Measurements from ENCODE around the gene SMARCC1.

SMARCC1 gene

GRCh38 chr3:47701388-47701787 lies 80.3 kb downstream of the SMARCC1 start:
- no peak for DNase-seq (ENCODE audit: low read depth)

DNA sequence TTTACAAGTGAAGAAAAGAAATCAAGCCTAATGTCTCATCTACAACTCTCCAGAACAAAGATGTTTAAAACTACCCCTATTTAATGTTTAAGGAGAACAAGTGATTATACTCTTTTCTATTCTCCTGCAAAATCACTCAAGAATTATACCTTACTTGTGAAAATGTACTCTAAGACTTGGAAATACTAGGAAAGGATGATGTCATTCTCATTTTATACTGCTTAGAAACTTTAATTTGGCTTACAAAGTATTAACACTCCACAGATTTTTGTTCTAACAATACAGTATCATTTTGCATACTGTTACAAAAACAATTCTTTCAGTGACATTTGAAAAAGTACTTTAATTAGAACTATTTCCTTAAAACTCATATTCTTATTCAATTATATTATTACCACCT lies 89.5 kb downstream of the SMARCC1 start:
- no peak for DNase-seq (ENCODE audit: low read depth)

GRCh38 chr3:47688488-47688887 lies 93.2 kb downstream of the SMARCC1 start:
- no peak for DNase-seq (ENCODE audit: low read depth)

- DNase-seq (ENCODE audit: low read depth) = no peak
Measured at GRCh38 chr3:47685037-47685436, 96.7 kb downstream of the SMARCC1 start.

GRCh38 chr3:47681016-47681415 lies 100.7 kb downstream of the SMARCC1 start:
- no peak for DNase-seq (ENCODE audit: low read depth)

- DNase-seq (ENCODE audit: low read depth) = no peak
Measured at GRCh38 chr3:47678446-47679338, 103.0 kb downstream of the SMARCC1 start.

DNA sequence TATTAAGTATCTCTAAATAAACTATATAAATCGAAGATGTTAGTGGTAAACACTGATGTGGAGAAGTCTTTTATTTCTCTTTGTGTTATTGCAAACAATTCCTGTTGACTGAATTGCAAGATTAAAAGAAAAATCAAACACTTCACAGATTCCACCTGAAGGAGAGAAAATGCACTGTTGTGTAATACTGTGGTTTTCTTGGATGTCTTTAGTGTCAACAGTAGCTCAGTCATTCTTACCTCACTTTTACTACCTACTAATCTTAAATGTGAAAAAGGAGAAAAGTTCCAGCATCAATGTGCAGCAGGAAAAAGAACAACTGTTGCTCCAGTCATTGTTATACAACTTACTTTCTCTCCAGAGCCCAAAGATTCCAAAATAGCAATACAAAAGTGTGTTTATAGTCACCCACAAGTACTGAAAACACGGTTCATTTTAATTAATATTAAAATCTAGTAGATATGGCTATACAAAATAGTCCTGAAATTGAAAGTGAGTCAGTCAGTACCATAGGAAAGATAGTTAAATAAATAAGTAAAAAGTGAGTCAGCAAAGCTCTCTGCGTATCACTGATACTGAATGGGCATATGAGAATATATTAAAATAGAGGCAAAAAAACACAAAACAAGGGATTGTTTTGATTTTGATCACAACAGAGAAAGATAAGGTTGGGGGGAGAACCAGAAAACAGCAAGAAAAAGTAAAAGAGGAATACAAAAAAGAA lies 112.5 kb downstream of the SMARCC1 start:
- DNase-seq (ENCODE audit: low read depth) = no peak

DNA sequence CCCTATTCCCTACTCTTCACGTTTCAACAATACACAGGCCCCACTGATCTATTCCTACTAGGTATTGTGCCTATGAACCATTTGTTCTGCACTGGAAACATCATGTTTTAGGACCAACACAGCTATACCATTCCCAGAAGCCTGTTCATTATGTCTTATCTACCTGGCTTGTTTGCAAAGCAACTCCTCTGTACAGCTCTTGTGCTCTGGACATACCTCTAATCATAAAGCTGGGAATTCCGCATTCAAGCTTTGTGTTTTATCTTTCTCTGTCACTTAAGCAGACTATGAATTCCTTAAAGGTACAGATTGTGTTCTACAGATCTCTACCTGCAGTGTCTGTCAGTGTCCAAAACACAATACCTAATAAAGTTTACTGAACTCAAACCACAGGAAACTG lies 115.6 kb downstream of the SMARCC1 start:
- DNase-seq (ENCODE audit: low read depth) = no peak

GRCh38 chr3:47664519-47664918 lies 117.2 kb downstream of the SMARCC1 start:
- no peak for DNase-seq (ENCODE audit: low read depth)

- no peak for DNase-seq (ENCODE audit: low read depth)
Measured at GRCh38 chr3:47663630-47664240, 118.0 kb downstream of the SMARCC1 start.

DNA sequence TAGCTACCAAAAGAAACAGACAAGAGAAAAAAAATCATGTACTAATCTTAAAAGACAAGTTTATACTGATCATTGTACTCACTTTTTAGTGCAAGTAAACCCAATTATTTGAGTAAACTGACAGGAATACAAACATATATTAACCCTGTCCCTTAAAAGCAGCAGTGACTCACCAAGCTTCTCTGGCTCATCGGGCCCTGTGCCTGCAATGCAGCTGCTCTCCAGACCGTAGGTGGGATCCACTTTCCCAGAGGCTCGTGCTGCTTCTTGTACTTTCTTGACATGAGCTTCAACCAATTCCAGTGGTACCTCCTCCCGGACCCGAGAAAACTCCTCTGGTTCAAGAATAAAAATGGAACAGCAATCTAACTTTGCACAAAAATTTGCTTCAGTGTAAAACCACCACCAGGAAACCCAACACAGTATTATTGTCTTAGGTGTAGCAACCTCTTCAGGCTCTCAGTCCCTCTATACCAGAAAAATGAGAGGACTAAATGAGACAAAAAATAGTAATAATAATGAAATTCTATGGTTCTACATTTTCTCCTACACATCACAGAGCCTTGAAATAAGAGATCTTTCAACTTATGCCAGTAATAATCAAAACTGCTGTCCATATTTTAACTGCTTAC lies 120.5 kb downstream of the SMARCC1 start:
- no peak for DNase-seq (ENCODE audit: low read depth)

DNA sequence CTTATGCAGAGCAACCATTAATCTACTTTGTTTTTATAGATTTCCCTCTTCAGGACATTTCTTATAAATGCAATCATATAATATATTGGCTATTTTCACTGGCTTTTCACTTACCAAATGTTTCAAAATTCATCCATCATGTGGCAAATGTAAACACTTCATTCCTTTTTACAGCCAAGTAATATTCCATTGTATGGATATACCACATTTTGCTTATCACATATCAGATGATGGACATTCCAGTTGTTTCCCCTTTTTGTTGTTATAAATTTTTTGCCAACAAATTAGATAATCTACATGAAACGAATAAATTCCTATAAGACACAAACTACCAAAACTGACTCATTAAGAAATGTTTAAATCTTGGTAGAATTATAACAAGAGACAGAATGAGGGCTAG lies 123.2 kb downstream of the SMARCC1 start:
- DNase-seq (ENCODE audit: low read depth) = no peak

DNA sequence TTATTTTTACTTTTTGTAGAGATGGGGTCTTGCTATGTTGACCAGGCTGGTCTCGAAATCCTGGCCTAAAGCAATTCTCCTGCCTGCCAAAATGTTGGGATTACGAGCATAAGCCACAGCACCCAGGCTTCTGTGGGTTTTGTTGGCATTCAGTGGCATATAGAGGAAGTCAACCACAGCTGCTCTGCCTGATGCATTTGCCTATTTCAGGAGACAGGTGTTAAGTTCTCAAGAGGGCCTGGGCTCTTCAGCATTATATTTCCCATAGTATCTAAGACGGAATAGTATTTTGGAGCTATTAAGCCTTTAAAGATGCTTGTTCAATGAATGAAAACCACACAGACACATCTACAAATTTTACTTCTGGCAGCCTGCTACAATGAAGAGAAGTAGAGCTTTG lies 129.6 kb downstream of the SMARCC1 start:
- DNase-seq (ENCODE audit: low read depth) = no peak

DNA sequence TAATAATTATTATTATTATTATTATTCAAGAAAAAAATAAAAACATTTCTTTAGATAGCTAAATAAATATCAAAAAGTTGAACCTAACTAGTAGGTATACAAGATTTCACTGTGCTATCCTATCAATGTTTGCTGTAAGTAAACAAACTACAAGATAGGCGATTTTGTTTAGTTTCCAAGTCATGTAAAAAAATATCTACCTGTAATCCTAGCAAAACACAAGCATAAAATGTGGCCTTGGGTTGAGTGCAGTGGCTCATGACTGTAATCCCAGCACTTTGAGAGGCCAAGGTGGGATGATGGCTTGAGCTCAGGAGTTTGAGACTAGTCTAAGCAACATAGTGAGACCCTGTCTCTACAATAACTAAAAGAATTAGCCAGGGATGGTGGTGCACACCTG lies 131.4 kb downstream of the SMARCC1 start:
- DNase-seq (ENCODE audit: low read depth) = no peak

GRCh38 chr3:47647550-47647949 lies 134.1 kb downstream of the SMARCC1 start:
- no peak for DNase-seq (ENCODE audit: low read depth)

DNA sequence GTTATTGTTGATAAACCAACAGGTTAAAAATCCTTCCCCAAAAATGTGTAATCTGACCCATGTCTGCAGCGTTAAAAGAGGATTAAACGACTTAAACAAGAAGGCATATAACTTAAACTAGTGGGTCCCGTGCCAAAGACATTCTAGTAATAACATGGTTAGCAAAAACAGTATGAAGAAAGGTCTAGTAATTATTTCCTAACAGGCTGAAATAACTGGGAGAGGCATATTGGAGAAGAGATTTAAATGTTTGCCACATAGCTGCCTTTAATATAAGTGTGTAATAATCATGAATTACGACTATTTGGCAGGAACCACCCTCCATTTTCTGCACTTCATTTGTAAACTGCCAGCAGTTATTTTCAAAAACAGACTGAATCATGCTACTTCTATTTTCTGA lies 135.3 kb downstream of the SMARCC1 start:
- DNase-seq (ENCODE audit: low read depth) = no peak

- no peak for DNase-seq (ENCODE audit: low read depth)
Measured at GRCh38 chr3:47645551-47645950, 136.1 kb downstream of the SMARCC1 start.

DNA sequence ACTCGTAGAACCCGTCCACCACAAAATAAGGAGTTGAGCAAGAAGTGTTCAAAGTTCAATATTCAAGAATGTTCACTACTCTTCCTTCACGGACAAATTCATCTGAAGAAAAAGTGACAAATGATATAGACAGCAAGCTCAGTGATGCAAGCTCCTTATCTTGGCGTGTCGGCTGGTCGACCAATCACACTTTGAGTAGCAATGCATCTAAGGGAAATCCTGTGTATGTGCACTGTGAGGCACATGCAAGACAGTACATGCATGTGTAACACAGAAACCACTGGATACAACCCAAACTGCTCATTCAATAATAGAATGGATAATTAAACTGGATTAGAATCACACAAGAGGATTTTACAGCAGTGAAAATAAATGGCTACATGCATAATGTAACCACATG lies 138.6 kb downstream of the SMARCC1 start:
- DNase-seq (ENCODE audit: low read depth) = no peak

- DNase-seq (ENCODE audit: low read depth) = no peak
Measured at GRCh38 chr3:47641739-47642138, 140.0 kb downstream of the SMARCC1 start.

DNA sequence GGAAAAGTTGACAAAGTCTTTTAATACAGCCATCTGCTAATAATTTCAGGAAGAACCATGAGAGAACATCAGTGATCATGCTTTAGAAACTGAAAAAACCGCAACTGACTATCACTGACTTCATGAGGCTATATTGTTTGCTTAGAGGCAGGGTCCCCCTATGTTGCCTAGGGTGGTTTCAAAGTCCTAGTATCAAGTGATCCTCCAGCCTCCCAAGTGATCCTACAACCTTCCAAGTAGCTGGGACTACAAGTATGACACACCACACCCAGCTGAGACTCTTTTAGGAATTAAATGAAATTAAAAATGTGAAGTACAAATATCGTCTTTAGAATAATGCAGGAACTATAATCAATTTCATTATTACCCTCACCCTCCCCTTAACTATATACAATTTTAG lies 144.8 kb downstream of the SMARCC1 start:
- no peak for DNase-seq (ENCODE audit: low read depth)

DNA sequence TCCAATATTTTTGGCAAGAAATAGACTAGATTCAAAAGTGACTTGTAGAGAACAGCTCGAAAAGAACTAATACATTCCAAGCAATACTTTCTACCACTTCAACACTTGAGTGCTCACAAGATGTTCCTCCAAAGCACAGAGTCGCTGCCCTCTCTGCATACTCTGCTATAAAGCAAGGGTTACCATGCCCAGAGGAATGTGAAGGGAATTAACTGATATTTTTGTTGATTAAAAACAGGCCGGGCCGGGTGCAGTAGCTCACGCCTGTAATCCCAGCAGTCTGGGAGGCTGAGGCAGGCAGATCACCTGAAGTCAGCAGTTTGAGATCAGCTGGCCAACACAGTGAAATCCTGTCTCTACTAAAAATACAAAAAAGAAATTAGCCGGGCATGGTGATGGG lies 145.5 kb downstream of the SMARCC1 start:
- no peak for DNase-seq (ENCODE audit: low read depth)

DNA sequence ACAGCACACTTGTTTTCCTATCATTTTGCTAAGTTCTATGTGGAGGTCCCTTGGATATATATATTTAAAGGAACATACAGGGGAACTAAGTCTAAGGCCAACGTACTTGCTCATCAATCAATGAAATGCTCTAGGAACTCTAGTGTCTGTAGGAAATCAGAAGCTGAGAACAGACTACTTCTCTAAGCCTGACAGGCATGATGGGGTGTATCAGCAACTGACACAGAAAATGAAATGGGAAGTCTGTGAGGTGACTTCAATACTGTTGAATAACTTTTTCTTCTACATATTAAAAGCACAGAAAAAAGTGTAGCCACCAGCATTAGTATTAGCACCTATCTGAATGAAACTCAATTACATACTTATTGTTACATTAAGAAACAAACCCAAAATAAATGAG lies 146.2 kb downstream of the SMARCC1 start:
- DNase-seq (ENCODE audit: low read depth) = no peak

Measured in T follicular helper cell (primary cell).